Stimulated activated CD4-positive, alpha-beta T cell treated with anti-CD3 and anti-CD28 coated beads, Interleukin-1b, Interleukin-23, amount 100 ng/mL, for 1 hour (primary cell): ENCODE data around the gene FBXL3.
A peak's percentile ranks its signal among the peaks of the same experiment; 100 is the strongest.
"Not testable (repeated sequence)": the region's sequence is repeated elsewhere in the genome, so short reads cannot be mapped to it uniquely, and the experiment has no call there.

Source experiments
- DNase-seq, 2 donors: peaks; one replicate each; pipeline ENCODE4 v3.0.0-alpha.2; 2020; ENCODE audit warnings: low read depth in 2 of 2

Gene FBXL3

DNA sequence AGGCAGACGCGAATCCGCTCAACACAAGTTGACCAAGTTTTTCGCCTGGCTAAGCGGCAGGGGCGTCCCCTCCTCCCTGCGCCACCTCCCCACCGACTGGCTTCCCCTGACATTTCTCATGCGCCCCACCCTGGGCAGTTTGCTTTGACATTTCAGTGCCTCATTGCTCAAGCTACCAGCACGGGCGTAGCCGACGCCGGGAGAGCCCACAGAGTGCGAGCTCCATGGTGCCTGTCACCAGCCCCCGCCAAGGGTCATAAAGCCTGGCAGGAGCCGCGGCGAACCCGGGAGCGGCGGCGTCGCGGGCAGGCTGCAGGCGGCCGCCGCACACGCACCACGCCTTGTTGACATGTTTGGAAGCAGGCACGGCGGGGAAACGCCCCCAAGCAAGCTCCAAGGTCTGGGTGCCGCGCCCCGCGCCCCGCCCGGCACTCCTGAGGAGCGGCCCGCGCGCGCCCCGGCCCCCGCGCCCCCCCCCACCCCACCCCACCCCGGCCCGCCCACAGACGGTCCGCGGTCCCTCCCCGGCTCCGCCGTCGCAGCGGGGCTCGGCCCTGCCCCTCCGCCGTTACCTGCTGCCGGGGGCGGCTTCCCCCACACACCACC, 601 bp downstream of the FBXL3 start:
- peak; percentile 32 to 35 for DNase-seq

DNA sequence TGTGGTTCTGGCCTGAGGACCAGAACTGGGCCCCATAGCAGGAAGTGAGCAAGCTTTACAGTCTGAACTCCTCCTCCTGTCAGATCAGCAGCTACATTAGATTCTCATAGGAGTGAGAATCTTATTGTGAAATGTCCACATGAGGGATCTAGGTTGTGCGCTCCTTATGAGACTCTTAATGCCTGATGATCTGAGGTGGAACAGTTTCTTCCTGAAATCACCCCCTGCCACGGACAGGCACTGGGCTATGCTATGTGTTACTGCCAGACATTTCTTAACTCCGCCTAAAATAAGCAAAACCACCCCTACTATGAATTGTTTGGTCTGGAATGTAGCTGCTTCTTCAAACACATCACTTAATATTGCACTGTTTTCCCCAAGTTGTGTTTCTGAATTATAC, 4.6 kb downstream of the FBXL3 start:
- no peak for DNase-seq

DNA sequence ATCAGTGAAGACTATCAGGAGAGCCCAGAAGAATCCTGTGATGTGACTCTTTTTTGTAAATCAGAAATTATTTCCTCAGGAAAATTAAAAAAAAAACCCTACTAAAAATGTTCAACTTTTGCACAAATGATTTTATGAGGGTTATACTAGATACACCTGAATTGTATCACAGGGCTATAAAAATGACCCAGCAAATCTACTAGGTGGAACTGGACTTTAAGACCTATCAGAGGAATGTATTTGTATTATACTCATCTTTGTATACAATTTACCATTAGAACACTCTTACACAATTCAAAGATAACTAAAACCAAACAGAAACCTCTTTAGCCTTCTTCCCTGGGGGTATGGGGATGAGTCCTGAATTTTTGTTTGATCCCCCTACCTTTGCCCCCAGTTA, 7.2 kb downstream of the FBXL3 start:
- DNase-seq: no peak

DNA sequence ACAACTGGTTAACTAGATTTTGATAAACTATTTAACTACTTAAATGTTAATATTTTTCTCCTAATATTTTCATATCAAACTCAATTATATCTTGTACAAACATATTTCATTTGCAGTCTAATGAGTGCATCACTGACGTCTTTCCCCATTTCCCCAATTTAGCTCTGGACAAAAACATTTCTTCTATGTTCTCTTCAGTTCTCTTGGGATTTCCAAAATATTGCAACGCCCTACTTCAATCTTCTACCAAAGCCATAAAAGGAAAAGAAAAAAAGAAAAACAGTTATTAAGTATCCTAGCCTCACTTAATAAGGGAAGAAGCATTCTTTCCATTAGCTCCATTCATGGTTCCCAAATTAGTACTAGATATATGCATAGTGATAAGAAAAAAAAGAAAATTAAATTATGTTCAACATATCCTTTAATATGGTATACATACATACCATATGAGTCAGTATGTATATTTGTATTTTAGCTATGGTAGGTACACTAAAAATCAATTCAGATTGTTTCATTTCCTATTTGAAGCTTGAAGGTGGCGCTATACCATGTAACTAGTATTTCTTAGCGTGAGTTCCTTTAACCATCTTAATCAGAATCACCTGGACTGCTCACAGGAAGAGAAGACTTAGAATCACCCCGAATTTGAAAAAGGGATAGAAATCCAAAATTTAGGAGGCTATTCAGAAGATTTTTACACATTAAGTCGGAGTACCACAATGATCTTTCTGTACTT, 9.9 kb downstream of the FBXL3 start:
- DNase-seq: no peak

DNA sequence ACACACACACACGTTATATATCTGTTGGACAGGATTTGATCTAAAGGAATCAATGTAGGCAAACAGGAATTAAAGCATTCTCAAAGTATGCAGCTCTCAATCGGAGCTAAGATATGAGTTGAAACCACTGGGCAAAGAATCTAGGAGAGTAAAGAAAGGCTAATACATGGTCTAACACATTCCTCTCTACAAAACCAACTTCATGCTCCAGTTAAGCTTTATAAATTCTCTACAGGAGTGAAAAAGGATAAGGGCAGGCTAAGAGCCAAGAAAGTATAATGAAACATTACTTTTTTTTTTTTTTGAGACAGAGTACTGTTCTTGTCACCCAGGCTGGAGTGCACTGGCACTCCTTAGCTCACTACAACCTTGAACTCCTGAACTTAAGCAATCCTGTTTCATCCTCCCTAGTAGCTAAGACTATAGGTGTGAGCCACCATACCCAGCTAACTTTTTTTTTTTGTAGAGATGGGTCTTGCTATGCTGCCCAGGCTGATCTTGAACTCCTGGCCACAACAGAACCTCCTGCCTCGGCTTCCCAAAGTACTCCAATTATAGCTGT, 10.6 kb downstream of the FBXL3 start:
- no peak for DNase-seq

DNA sequence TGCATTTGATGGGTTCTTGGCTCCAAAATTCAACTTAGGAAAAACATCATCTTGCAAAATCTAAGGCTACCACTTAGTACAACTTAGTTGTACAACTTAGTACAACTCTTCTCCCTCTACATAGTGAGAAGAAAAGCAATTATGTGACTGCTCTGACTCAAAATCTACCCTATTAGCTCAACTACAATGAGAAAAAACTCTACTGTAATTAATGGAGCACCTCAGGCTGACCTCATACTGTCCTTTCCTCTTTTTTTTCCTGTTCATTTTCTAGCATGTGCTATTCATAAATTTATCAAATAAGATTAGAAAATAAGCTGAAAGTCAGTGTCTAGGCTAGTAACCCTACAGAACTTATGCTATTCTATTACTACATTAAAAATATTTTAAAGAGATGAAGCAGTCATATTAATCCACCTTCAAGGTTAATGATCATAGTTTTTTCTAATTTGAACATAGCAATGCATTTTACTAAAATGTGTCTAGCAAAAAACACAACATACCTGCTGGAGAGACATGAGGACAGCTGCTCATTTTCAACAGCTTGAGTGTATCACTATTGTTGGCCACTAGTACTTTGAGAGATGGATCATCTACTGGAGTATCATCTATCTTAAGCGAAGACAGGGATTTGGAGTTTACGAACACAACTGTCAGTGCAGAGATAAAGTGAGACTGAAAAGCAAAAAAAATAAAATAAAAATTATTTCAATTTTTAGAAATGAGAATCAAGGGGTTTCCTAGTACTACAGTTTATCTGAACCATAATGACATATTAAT, 11.9 kb downstream of the FBXL3 start:
- no peak for DNase-seq

DNA sequence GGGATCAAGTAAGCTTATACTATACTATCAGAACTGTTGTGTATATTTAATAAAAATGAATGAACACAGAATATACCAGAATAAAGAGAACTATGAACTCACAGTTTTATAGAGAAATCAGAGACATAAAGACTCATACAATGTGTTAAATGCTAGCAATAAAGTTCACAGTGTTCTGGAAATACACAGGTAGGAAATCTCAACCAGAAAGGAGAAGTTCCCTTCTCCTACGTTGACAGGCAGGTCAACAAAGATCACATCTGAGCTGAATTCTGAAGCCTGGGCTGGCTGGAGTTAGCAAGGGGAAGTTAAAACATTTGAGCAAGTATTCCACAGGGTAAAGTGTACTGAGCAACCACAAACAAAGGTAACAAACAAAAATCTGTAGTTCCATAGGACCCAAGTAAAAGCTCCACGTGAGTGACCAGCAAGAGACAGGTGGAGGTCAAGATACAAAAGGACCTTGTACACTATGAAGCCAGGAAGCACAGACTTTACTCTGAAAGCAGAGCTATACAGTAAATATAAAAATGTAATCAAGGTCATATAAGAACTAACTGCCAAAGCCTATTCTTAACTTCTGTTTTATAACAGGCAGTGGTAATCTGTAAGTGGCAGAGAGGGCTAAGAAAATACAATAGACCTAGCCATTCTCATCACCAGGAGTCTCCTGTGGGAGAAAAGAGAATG, 13.0 kb downstream of the FBXL3 start:
- DNase-seq: no peak

DNA sequence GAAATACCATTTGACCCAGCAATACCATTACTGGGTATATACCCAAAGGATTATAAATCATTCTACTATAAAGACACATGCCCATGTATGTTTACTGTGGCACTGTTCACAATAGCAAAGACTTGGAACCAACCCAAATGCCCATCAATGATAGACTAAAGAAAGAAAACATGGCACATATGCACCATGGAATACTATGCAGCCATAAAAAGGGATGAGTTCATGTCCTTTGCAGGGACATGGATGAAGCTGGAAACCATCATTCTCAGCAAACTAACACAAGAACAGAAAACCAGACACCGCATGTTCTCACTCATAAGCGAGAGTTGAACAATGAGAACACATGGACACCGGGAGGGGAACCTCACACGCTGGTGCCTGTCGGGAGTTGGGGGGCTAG, 17.2 kb downstream of the FBXL3 start:
- DNase-seq: not testable (repeated sequence)

DNA sequence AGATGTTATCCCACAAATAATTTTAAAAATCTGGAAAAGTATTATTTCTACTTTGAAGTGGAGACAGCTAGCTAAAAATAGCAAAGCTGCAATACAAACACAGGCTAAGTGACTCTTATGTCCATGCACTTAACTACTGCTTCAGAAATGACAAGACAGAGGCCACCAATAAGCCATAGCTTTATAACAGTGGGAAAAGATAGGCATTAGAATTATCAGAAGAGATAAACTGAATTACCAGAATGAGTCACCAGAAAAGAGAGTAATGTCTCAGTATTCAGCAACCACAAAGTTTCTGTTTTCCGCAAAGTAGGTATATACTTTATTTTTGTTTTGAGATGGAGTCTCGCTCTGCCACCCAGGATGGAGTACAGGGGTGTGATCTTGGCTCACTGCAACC, 17.9 kb downstream of the FBXL3 start:
- DNase-seq: no peak

DNA sequence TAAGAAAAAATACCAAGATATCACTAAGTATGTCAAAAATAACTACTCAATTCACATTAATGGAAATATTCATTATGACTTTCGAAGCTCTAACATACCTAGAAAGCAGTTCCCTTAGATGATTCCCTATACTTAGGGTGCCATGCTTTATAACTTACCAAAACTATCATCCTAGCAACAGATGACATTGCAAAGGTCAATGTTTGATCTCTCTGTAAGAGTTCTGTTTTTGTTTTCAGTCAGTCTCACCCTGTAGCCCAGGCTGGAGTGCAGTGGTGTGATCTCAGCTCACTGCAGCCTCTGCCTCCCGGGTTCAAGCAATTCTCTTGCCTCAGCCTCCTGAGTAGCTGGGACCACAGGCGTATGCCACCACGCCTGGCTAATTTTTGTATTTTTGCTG, 18.6 kb downstream of the FBXL3 start:
- not testable (repeated sequence) for DNase-seq

DNA sequence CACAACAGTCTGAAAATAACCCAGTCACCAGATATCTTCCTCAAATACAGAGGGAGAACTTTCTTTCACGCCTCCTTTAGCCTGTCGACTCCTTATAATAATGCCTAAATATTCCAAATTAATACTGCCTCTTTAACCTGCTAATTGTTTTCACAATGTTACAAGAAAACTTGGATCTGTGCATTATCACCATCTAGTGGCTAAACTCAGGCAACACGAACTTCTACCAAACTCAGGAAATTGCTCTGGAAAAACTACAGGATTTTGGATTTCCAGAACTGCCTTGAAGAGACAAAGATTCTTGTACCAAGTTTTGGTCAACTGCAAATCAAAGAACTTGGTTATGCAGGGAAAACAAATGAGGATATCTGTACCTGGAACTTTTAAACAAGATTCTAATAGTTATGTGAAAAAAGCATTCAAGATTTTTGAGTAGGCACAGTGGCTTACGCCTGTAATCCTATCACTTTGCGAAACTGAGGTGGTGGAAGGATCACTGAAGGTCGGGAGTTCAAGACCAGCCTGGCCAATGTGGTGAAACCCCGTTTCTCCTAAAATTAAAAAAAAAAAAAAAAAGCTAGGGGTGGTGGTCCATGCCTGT, 24.3 kb downstream of the FBXL3 start:
- DNase-seq: no peak

DNA sequence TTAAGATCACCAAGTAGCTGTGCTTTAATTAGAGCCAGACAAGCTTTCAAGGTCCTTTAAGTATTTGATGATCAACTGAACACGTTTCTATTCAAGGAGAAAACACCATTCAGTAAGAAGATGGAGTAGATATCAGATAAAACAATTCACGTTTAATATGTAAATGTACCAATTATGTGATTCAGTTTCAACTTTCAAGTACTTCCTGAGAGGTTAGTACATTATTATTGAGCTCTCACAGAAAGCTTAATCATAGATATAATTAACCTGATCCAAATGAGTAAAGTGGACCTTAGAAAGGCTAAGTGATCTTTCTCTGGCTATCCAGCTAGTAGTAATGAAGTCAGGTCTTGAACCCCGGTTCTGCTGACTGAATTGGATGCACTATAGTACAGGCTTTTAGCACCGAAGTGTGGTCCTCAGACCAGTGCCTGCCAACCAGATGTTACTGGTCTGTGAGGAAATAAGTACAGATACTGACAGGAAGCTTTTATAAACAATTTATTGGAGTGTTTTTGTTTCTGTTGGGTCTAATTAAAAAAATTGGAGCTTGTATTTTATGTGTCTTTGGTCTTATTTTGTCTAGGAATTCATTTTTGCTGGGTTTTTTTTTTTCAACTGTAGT, 24.9 kb downstream of the FBXL3 start:
- DNase-seq: no peak

DNA sequence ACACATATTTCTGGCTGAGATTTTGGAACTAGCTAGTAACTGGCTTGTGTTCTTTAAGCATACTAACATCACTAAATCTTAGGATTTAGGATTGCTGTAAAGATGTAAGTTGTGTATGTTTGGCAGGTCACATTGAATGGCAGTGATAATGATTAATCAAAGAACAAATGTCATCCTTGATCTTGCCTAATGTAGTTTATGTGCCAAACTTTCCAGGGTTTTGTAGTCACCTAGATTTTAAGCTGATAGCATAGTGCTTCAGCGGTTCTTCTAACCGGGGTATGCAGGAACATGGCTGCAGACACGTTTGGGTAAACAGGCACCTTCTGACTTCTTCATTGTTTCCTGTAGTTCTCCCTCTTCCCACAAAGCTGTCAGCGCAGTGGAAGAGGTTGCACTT, 25.4 kb downstream of the FBXL3 start:
- no peak for DNase-seq

DNA sequence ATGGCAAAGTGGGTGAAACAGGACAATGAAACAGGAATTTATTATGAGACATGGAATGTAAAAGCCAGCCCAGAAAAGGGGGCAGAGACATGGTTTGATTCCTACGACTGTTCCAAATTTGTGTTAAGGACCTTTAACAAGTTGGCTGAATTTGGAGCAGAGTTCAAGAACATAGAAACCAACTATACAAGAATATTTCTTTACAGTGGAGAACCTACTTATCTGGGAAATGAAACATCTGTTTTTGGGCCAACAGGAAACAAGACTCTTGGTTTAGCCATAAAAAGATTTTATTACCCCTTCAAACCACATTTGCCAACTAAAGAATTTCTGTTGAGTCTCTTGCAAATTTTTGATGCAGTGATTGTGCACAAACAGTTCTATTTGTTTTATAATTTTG, 26.5 kb downstream of the FBXL3 start:
- DNase-seq: no peak

DNA sequence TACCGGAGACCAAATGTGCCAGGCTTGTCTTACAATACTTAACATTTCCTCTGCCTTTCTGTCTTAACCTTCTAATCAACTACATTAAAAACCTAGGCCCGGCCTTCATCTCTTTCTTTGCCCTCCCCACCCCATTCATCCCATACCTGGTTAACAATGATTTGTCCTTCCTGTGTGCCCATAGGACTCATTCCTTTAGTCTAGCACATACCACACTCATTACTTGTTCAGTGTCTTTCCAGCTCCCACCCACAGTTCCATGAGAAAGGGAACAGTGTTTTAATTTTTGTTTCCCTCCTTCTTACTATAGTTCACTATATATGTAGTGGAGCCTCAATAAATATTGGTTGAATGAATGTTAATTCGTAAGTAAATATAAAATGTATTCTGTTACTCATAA, 32.7 kb downstream of the FBXL3 start:
- DNase-seq: no peak

DNA sequence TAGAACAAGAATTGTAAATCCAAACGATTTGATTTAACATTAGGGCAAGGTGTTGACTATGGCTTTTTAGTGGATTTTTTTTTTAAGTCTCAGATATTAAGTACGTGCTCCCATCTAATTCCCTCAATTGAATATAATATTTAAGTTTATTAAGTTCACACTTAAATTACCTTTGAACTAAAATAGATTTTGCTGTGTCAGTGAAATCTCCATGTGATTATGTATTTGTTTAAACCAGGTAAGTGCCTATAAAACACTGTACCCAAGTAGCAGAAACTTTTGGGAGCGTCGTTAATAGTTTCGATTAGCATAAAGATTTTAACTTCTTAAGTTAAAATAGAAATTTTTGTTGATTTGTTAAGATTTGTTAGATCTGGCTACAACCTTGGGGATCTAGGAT, 33.5 kb downstream of the FBXL3 start:
- DNase-seq: no peak

DNA sequence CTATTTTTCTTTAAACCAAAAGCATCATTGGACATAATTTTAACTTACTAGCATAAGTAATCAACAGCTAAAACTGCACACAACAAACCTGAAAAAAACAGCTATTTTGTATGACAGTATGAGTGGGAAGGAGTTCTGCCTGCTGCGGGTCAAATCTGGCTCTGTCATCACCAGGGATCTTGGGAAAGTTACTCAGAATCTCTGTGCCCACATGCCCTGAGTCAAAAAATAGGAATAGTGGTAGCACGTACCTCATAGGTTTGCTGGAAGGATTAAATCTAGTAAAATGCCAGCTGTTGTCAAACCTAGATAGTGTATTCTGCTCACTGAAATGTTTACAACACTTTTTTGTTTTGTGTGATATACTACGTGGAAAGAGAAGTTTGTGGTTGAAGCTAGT, 33.9 kb downstream of the FBXL3 start:
- no peak for DNase-seq

DNA sequence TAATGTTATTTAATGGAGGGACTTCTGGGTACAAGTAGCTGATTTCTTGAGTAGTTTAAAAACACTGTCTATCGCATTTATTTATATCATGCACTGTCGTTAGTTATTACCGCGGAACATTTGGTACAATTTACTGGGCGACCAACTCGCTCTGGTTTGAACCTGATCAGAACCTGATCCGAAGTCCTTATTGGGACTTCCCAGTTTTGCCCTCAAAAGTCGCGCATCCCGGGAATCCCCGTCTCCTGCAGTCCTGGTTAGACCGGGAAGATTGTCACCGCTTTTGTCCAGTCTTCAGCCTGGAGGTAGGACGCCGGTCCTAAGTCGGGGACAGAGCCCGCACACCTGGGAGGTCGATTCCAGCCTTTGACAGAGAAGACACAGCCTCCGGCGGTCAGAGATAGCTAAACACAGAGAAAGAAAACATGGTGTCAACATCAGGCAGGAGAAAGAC, 34.4 kb downstream of the FBXL3 start:
- no peak for DNase-seq

DNA sequence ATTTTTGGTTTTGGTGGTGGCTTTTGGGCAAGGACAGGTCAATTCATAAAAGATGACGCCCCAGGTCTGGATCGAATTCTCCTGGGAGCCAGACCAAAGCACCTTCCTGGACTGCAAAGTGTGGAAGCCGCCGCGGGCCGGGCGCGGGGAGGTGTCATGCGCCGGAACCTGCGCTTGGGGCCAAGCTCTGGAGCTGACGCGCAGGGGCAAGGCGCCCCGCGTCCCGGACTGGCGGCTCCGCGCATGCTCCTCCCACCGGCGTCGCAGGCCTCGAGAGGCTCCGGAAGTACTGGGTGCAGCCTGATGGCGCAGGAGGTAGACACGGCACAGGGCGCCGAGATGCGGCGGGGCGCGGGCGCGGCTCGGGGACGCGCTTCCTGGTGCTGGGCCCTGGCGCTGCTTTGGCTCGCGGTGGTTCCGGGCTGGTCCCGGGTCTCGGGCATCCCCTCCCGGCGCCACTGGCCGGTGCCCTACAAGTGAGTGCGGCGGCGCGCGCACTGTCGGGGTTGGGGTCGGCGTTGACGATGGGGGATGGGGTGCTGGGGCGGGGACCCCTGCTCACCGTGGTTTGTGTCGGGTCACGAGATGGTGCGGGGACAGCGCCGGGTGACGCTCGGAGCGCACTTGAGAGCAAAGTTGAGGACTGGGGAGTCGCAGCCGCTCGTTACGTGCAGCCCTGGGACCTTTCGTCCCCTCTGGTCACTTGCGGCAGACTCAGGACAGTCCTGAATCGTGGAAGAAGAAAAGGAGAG, 35.0 kb downstream of the FBXL3 start, which contains the start of gene CLN5:
Gene CLN5, plus strand, starts transcription at position 286 of the 752 bp plus-strand sequence. Its CDS starts 18 bp downstream, at position 304.
- peak; percentile 82 to 91 for DNase-seq

DNA sequence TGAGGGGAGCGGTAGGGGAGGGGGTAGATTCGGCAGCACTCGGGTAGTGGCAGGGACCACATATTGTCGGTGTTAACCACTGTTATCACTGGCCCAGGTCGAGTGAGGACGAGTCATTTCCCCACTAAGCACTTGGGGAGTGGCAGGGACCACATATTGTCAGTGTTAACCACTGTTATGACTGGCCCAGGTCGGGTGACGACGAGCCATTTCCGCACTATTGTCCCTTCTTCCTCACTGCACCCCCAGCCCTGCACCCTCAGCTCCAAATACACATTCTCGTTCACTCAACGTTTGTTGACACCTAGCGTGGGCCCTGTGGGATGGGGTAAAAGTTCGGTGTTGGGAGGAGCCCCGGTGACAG, 35.5 kb downstream of the FBXL3 start:
- peak; percentile 24 to 32 for DNase-seq
